Neural cell (in vitro differentiated cells): ENCODE data around the gene MAST4.

Source experiments
- CTCF ChIP-seq: fragments of 450-650 bp; IDR thresholded peaks from 2 replicates; pipeline ENCODE4 v1.5.1; 2014; ENCODE audit warnings: antibody characterized with exemption, mild to moderate bottlenecking, moderate library complexity; ENCODE audit not compliant: poor library complexity, severe bottlenecking
- EP300 ChIP-seq: fragments of 450-650 bp; conservative IDR thresholded peaks from 2 replicates; pipeline ENCODE4 v1.6.1; 2014; ENCODE audit warnings: antibody characterized with exemption, mild to moderate bottlenecking, moderate library complexity; ENCODE audit not compliant: poor library complexity, severe bottlenecking
- EZH2 ChIP-seq: fragments of 200-600, 300-800 bp; shearing (Covaris generic), sonication (generic); IDR thresholded peaks from 2 replicates; pipeline ENCODE4 v1.6.1; 2014; ENCODE audit warnings: antibody characterized with exemption, low read length, borderline replicate concordance, mild to moderate bottlenecking; ENCODE audit not compliant: insufficient read depth, poor library complexity, severe bottlenecking
- MXI1 ChIP-seq: fragments of 450-650 bp; conservative IDR thresholded peaks from 2 replicates; pipeline ENCODE4 v1.6.1; 2014; ENCODE audit warnings: antibody characterized with exemption, mild to moderate bottlenecking; ENCODE audit not compliant: poor library complexity, severe bottlenecking
- POLR2AphosphoS5 ChIP-seq: IDR thresholded peaks from 2 replicates; pipeline ENCODE4 v1.6.1; 2012
- RAD21 ChIP-seq: fragments of 450-650 bp; conservative IDR thresholded peaks from 2 replicates; pipeline ENCODE4 v1.6.1; 2014; ENCODE audit warnings: antibody characterized with exemption, mild to moderate bottlenecking, moderate library complexity
- REST ChIP-seq: IDR thresholded peaks from 2 replicates; pipeline ENCODE4 v1.6.1; 2012; ENCODE audit warnings: borderline replicate concordance
- SMC3 ChIP-seq: fragments of 450-650 bp; conservative IDR thresholded peaks from 2 replicates; pipeline ENCODE4 v1.6.1; 2014; ENCODE audit warnings: antibody characterized with exemption, mild to moderate bottlenecking, moderate library complexity; ENCODE audit not compliant: poor library complexity
- TAF1 ChIP-seq: IDR thresholded peaks from 2 replicates; pipeline ENCODE4 v1.6.1; 2012; ENCODE audit warnings: low read depth

GRCh38 chr5:66795682-66796081 is 199.5 kb downstream of the MAST4 start:
- TF ChIP-seq CTCF (no peak), EP300 (no peak), POLR2AphosphoS5 (peak; percentile 82), SMC3 (no peak), REST (no peak), RAD21 (no peak), EZH2 (no peak), MXI1 (no peak), TAF1 (no peak)
